PC-9 (cell line): Measurements from ENCODE around the gene MTX2. TPM values are rescaled to one million over a fixed set of nuclear protein-coding genes. Genes with fewer than 3 reads are reported as not detected.

Source experiments
- BruUV-seq: library from RNA; stranded (reverse); fragments of 400-500 nt; replicated peaks from 2 replicates; lab custom pipeline; 2021; lab: Mats Ljungman, UMichigan
- CTCF ChIA-PET: fragments of 300-600 bp; sonication (Branson Sonifier 250); formaldehyde crosslinking; loops from one replicate; lab custom pipeline; 2022; ENCODE audit warnings: antibody characterized with exemption; lab: Charles Lee
- POLR2A ChIA-PET: fragments of 300-600 bp; sonication (Branson Sonifier 250); formaldehyde crosslinking; loops from one replicate; lab custom pipeline; 2022; ENCODE audit warnings: antibody characterized with exemption; ENCODE audit not compliant: unreplicated experiment; lab: Charles Lee
- DNase-seq, 2 experiments: peaks; one replicate each; pipeline versions ENCODE4 v3.0.0 to v3.0.0-alpha.2; 2015 to 2022; ENCODE audit warnings: mixed read lengths in 1 of 2
- H2AFZ ChIP-seq: fragments of 200-600 bp; sonication (generic); 2 replicates; pipeline ENCODE4 v1.8.1; 2017; ENCODE audit warnings: antibody characterized with exemption
- H3F3A ChIP-seq: fragments of 200-600 bp; sonication (generic); 2 replicates; pipeline ENCODE4 v1.8.1; 2017; ENCODE audit warnings: antibody characterized with exemption, mild to moderate bottlenecking, low read depth; ENCODE audit not compliant: insufficient read depth
- H3K27ac ChIP-seq: fragments of 200-600 bp; sonication (generic); 2 replicates; pipeline ENCODE4 v1.6.1; 2016; ENCODE audit warnings: mixed run types
- H3K27me3 ChIP-seq: fragments of 200-600 bp; sonication (generic); 2 replicates; pipeline ENCODE4 v1.6.1; 2016; ENCODE audit warnings: low read depth, mixed run types; ENCODE audit not compliant: insufficient read depth
- H3K36me3 ChIP-seq: fragments of 200-600 bp; sonication (generic); 2 replicates; pipeline ENCODE4 v1.6.1; 2016; ENCODE audit warnings: low read depth, mixed run types
- H3K4me1 ChIP-seq: fragments of 200-600 bp; sonication (generic); replicated peaks from 2 replicates; pipeline ENCODE4 v1.6.1; 2016; ENCODE audit warnings: mixed run types; ENCODE audit not compliant: insufficient read depth
- H3K4me2 ChIP-seq: fragments of 200-600 bp; sonication (generic); 2 replicates; pipeline ENCODE4 v1.6.1; 2017; ENCODE audit warnings: mixed run types
- H3K4me3 ChIP-seq: fragments of 200-600 bp; sonication (generic); 2 replicates; pipeline ENCODE4 v1.6.1; 2016; ENCODE audit warnings: mixed run types
- H3K79me2 ChIP-seq: fragments of 200-600 bp; sonication (generic); 2 replicates; pipeline ENCODE4 v1.6.1; 2017; ENCODE audit warnings: low read depth, mixed run types
- H3K9me2 ChIP-seq: fragments of 200-600 bp; sonication (generic); 2 replicates; pipeline ENCODE4 v1.8.1; 2017; ENCODE audit warnings: mild to moderate bottlenecking; ENCODE audit not compliant: insufficient read depth
- H3K9me3 ChIP-seq: fragments of 200-600 bp; sonication (generic); 2 replicates; pipeline ENCODE4 v1.8.1; 2016; ENCODE audit warnings: low read depth; ENCODE audit not compliant: insufficient read depth
- H4K20me1 ChIP-seq: fragments of 200-600 bp; sonication (generic); 2 replicates; pipeline ENCODE4 v1.8.1; 2017; ENCODE audit not compliant: insufficient read depth
- CTCF ChIP-seq: fragments of 200-600 bp; sonication (generic); conservative IDR thresholded peaks from 2 replicates; pipeline ENCODE4 v1.6.1; 2017; ENCODE audit warnings: mixed run types, antibody characterized with exemption, mild to moderate bottlenecking, moderate library complexity
- EZH2 ChIP-seq: fragments of 200-600 bp; sonication (generic); IDR thresholded peaks from 2 replicates; pipeline ENCODE4 v1.8.0; 2017; ENCODE audit warnings: antibody characterized with exemption, low read depth
- intact Hi-C: fragments of 100-400 bp; cut with micrococcal nuclease; formaldehyde crosslinking; loops from one replicate; pipeline ENCODE4 v1.10.0; 2022; ENCODE audit not compliant: unreplicated experiment
- total RNA-seq: library from RNA; stranded (reverse); gene quantifications from 2 replicates; pipeline ENCODE4 v1.2.3, GENCODE V29; 2021

The MTX2 gene
- total RNA-seq, 1 experiment from 2014 or later, result 53.9 TPM

- H2AFZ ChIP-seq, result no peak overlapping the region
- H3K27me3 ChIP-seq, result no peaks in the 10 kb centered on the region
- 0 out of 2 replicates have a peak, but pooled peaks cover 5% of the 10 kb centered on the region for H3K36me3 ChIP-seq
- no peaks in the 10 kb centered on the region for H3K79me2 ChIP-seq
- no peak overlapping the region for H3K4me2 ChIP-seq
- peaks cover 4% of the 10 kb centered on the region; the same call in 1 of the 2 replicates for H3F3A ChIP-seq
- CTCF ChIA-PET, result no interaction called here
- no peaks in the 10 kb centered on the region for H3K9me2 ChIP-seq
- no peak for TF ChIP-seq EZH2
- no peak for TF ChIP-seq CTCF
- POLR2A ChIA-PET, result no interaction called here
- H3K9me3 ChIP-seq, result no peaks in the 10 kb centered on the region
- DNase-seq, result no peak
- H4K20me1 ChIP-seq, result peaks cover 8% of the 10 kb centered on the region; the same call in 1 of the 2 replicates
- no peak overlapping the region for H3K4me3 ChIP-seq
- intact Hi-C loops, result no loop called here
- no TSS peak for BruUV-seq
- no peak overlapping the region for H3K27ac ChIP-seq
- no peaks in the 10 kb centered on the region for H3K4me1 ChIP-seq
These were observed 48.0 kb downstream of the MTX2 start for GRCh38 chr2:176317199-176317598.

GRCh38 chr2:176317623-176318065 lies 48.4 kb downstream of the MTX2 start:
- CTCF ChIA-PET, result no interaction called here

GRCh38 chr2:176321916-176322315 lies 52.7 kb downstream of the MTX2 start:
- Histone ChIP-seq H3K4me1 (no peaks in the 10 kb centered on the region), H3K27ac (no peak overlapping the region), H3K9me2 (no peaks in the 10 kb centered on the region), H3F3A (peaks cover 7% of the 10 kb centered on the region; the same call in 1 of the 2 replicates), H3K9me3 (no peaks in the 10 kb centered on the region), H3K27me3 (no peaks in the 10 kb centered on the region), H3K4me2 (no peak overlapping the region), H3K79me2 (no peaks in the 10 kb centered on the region), H4K20me1 (peaks cover 20% of the 10 kb centered on the region), H3K36me3 (peaks cover 8% of the 10 kb centered on the region; the same call in 1 of the 2 replicates), H3K4me3 (no peak overlapping the region), H2AFZ (no peak overlapping the region)
- TF ChIP-seq EZH2 (no peak), CTCF (no peak)
- intact Hi-C loops, result no loop called here
- ChIA-PET CTCF (no interaction called here), POLR2A (no interaction called here)
- no peak for DNase-seq
- no TSS peak for BruUV-seq

More at GRCh38 chr2:176317623-176318065, 48.4 kb downstream of the MTX2 start:
- POLR2A ChIA-PET, result no interaction called here
- no peaks in the 10 kb centered on the region for H3K79me2 ChIP-seq
- no TSS peak for BruUV-seq
- H3K27me3 ChIP-seq, result no peaks in the 10 kb centered on the region
- no peak overlapping the region for H3K4me2 ChIP-seq
- TF ChIP-seq EZH2 (no peak), CTCF (no peak)
- no peak overlapping the region for H2AFZ ChIP-seq
- intact Hi-C loops, result no loop called here
- no peak for DNase-seq
- H3K27ac ChIP-seq, result no peak overlapping the region
- H3K4me3 ChIP-seq, result no peak overlapping the region
- H3K9me3 ChIP-seq, result no peaks in the 10 kb centered on the region
- no peaks in the 10 kb centered on the region for H3K4me1 ChIP-seq
- H3F3A ChIP-seq, result peaks cover 4% of the 10 kb centered on the region; the same call in 1 of the 2 replicates
- 0 out of 2 replicates have a peak, but pooled peaks cover 5% of the 10 kb centered on the region for H3K36me3 ChIP-seq
- peaks cover 8% of the 10 kb centered on the region; the same call in 1 of the 2 replicates for H4K20me1 ChIP-seq
- no peaks in the 10 kb centered on the region for H3K9me2 ChIP-seq
